Measurements from ENCODE around the gene STK39. TPM values are rescaled to one million over a fixed set of nuclear protein-coding genes. Genes with fewer than 3 reads are reported as not detected.

Gene STK39
- total and polyA plus RNA-seq, 9 of the 15 experiments (the other 6 are each of a cell fraction or from before 2014, with no cell fraction given) = 0.19 to 0.76 (median 0.51) TPM

DNA sequence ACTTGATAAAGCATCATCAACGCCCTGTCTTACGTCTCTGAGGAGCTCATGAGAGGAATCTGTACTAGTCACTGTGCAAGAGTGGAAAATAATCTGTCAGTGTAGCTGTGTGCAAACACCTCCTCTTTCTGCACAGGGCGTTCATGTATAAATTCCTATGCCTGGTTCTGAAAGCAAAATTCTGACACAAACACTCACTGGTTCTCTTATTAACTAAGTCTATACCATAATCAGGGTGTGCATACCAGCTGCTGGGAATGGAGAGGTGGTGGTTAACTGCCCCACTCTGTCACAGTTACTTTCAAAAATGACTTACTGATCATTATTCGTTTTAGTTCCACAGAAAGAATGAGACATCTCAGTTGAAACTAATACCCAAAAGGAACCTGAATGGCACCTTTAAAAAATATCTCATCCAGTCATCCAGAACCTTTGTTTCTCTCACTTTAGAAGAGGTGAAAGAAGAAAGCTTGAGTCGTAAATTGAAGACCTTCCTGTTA, 35.7 kb downstream of the STK39 start:
- no peaks in the 10 kb centered on the region for H4K20me1 ChIP-seq (replicated peaks; ENCODE audit: control insufficient read depth, insufficient read depth, low read length)
- no peaks in the 10 kb centered on the region; a peak in 1 of 5 replicates for H3K4me1 ChIP-seq (replicated peaks in 1 of 2; ENCODE audit: control insufficient read depth in 2 of 2, insufficient read depth in 2 of 2, low read length in 2 of 2)
- H3K4me3 ChIP-seq = no peak overlapping the region
- 1% methylated on average over 5 of the region's 5 CpGs for WGBS (ENCODE audit: insufficient coverage, low coverage, missing lambda C conversion rate)
- H3K9me1 ChIP-seq (ENCODE audit: control insufficient read depth, insufficient read depth, low read length) = no peaks in the 10 kb centered on the region
- no peaks in the 10 kb centered on the region for H3K9me3 ChIP-seq (replicated peaks; ENCODE audit: control insufficient read depth, insufficient read depth, low read depth, low read length)
- intact Hi-C loops (cut with micrococcal nuclease) = no loop called here
- ATAC-seq = no peak
- in situ Hi-C loops (cut with MboI) = no loop called here
- H3K79me2 ChIP-seq (ENCODE audit: control insufficient read depth, insufficient read depth, low read length) = no peaks in the 10 kb centered on the region
- TF ChIP-seq FOXM1 (IDR thresholded peaks at IDR 0.05; ENCODE audit: low read depth) (no peak), FOXM1 (CRISPR knock-in tag; IDR thresholded peaks at IDR 0.05; ENCODE audit: low read depth) (no peak), RFX7 (CRISPR knock-in tag; IDR thresholded peaks at IDR 0.05) (no peak), ZNF830 (CRISPR knock-in tag; IDR thresholded peaks at IDR 0.05) (no peak), ZNF696 (CRISPR knock-in tag; conservative IDR thresholded peaks at IDR 0.05) (no peak), ZNF165 (CRISPR knock-in tag; IDR thresholded peaks at IDR 0.05; ENCODE audit: borderline replicate concordance) (no peak), NFE2 (IDR thresholded peaks at IDR 0.05; ENCODE audit: low read depth) (no peak), RCOR1 (IDR thresholded peaks at IDR 0.05; ENCODE audit: borderline replicate concordance in 1 of 2, low read depth in 2 of 2, low read length in 2 of 2) (no peak), MEF2D (tag; conservative IDR thresholded peaks at IDR 0.05; ENCODE audit: low read depth) (no peak)
- H3K36me3 ChIP-seq (ENCODE audit: control insufficient read depth, insufficient read depth, low read length) = no peaks in the 10 kb centered on the region
- ChIA-PET CTCF (ENCODE audit: low intra/inter-chr PET ratio) (no interaction called here), POLR2A (no interaction called here)
- no peak overlapping the region for H3K27ac ChIP-seq (ENCODE audit: extremely low read depth, low read depth, low read length)
- H3K27me3 ChIP-seq (ENCODE audit: control insufficient read depth in 2 of 2, insufficient read depth in 2 of 2, low read length in 2 of 2) = peaks cover 0 to 7% of the 10 kb centered on the region in 2 experiments; a peak in 1 of 5 replicates
- H3K9ac ChIP-seq (ENCODE audit: insufficient read depth in 1 of 2, low read depth in 2 of 2, low read length in 2 of 2) = no peak overlapping the region
- no peak overlapping the region for H2AFZ ChIP-seq (ENCODE audit: low read depth, low read length)
- no peak for DNase-seq (ENCODE audit: extremely low read depth in 1 of 4, low spot score in 3 of 4)
- no peak for FAIRE-seq
- no peak overlapping the region for H3K4me2 ChIP-seq (ENCODE audit: insufficient read depth, low read length)
- no TSS peak for BruUV-seq (replicated peaks)

Measured in K562 (cell line).